Measurements from ENCODE around the gene TMPRSS11E.

The TMPRSS11E gene

DNA sequence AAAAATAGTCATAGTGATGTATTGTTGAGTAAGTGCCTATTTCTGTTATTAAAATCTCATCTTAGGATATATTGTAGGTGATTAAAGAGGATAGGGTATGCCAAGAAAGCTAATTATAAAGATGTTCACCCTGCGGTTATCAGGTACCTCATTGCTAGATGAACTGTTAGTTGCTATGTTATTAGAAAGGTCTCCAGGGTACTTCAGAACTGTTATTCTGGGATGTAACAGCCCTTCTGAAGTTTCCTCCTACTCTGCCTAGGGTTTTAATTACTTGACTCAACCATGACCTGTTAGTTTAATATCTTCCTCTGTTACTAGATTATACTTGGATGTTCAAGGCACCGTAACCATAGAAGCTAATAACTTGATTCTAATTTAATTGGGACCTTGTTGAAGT lies 15.4 kb downstream of the TMPRSS11E start:
- TF ChIP-seq, protein P1, sequence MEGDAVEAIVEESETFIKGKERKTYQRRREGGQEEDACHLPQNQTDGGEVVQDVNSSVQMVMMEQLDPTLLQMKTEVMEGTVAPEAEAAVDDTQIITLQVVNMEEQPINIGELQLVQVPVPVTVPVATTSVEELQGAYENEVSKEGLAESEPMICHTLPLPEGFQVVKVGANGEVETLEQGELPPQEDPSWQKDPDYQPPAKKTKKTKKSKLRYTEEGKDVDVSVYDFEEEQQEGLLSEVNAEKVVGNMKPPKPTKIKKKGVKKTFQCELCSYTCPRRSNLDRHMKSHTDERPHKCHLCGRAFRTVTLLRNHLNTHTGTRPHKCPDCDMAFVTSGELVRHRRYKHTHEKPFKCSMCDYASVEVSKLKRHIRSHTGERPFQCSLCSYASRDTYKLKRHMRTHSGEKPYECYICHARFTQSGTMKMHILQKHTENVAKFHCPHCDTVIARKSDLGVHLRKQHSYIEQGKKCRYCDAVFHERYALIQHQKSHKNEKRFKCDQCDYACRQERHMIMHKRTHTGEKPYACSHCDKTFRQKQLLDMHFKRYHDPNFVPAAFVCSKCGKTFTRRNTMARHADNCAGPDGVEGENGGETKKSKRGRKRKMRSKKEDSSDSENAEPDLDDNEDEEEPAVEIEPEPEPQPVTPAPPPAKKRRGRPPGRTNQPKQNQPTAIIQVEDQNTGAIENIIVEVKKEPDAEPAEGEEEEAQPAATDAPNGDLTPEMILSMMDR (IDR thresholded peaks at IDR 0.05; ENCODE audit: borderline replicate concordance, insufficient read depth, low read depth, low read length), result no peak

DNA sequence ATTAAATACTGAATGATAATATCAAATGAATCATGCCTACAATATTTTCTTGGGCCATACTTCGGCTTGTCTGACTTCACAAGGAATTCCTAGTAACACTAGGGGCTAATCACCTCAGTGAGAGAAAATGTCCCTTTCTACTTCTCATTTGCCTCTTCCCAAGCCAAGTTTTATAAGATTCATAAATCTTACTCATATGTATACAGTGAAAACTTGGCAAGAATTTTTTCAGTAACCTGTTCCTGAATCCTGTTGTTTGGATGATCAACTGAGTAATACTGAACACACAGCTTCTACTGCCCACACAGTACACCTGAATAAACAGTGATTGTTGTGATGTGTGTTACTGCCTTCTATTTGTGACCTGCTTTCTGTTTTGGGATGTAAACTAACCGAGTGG lies 16.5 kb downstream of the TMPRSS11E start:
- TF ChIP-seq, protein P1 (IDR thresholded peaks at IDR 0.05; ENCODE audit: borderline replicate concordance, insufficient read depth, low read depth, low read length), result no peak
- no peak overlapping the region for H3K4me3 ChIP-seq (ENCODE audit: low read depth, low read length)

More for the DNA sequence above, 15.4 kb downstream of the TMPRSS11E start:
- H3K4me3 ChIP-seq (ENCODE audit: low read depth, low read length), result no peak overlapping the region

DNA sequence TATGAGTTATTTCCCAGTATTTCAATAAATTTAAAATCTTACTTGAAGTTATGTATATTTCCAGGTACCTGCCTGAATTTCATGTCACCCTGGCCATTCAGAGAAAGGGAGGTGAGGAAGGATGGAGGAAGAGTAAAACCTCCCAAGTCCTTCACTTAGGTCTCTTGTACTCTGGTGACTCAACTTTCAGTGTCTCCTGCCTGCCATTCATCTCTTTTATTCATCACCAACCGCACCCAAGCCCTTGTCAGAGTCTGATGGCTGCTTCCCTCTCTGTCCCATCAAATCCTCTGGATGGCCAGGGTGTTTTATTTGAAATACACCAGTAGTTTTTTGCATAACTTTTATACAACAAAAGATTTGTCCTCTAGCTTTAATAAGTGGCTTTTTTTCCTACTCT lies 17.8 kb downstream of the TMPRSS11E start:
- TF ChIP-seq, protein P1 (IDR thresholded peaks at IDR 0.05; ENCODE audit: borderline replicate concordance, insufficient read depth, low read depth, low read length), result no peak
- H3K4me3 ChIP-seq (ENCODE audit: low read depth, low read length), result no peak overlapping the region

DNA sequence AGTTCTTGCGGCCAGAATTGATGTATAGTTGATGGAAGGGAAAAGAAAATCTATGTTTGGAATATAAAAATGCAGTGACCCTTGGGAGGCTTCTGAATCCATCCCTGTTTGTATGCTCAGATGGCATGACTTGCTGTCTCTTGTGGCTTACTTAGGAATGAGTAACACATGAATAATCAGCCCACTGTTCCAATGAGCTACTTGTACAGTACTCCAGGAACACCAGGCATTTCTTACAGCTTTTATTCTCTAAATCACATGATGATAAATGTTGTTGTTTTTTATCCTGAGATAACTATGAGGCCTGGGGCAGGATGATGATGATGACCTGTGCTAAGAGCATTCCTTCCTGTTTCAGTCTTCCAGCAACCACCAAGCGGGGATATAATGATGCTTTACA lies 18.9 kb downstream of the TMPRSS11E start:
- no peak overlapping the region for H3K4me3 ChIP-seq (ENCODE audit: low read depth, low read length)
- TF ChIP-seq, protein P1 (IDR thresholded peaks at IDR 0.05; ENCODE audit: borderline replicate concordance, insufficient read depth, low read depth, low read length), result no peak

DNA sequence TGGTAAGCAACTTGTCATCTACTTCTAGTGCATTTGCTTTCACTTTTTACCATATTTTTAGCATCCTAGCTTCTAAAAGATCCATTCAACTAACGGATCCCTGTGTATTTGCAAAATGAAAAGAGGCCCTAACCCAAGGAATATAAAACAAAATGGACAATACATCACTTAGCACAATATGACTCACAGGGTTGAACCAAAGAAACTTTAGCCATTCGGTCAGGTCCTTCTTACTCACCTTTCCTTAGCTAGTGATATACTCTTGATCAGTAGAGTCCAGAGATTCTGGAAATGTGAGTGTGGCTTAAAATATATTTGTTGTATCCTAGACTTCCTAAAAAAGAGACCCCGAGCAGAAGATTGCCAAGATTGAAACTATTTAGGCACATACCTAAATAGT lies 19.5 kb downstream of the TMPRSS11E start:
- TF ChIP-seq, protein P1 (IDR thresholded peaks at IDR 0.05; ENCODE audit: borderline replicate concordance, insufficient read depth, low read depth, low read length), result no peak
- no peak overlapping the region for H3K4me3 ChIP-seq (ENCODE audit: low read depth, low read length)

DNA sequence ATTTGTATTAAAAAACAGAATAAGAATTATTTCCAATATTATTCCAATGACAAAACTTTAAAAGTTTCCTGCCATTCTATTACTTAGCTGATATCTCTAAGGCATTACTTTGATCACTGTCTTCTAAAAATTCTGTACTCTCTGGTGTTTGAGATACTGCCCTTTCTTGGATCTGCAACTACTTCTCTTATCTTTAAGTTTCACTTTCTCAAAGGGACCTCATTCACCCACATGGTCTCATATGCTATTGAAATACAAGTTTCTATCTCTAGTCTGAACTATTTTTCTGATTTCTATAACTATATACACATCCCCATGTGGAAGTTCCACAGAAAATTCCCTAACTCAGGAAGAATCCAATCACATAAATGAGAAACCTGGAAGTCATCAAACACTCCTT lies 22.2 kb downstream of the TMPRSS11E start:
- H3K4me3 ChIP-seq (ENCODE audit: low read depth, low read length), result no peak overlapping the region
- TF ChIP-seq, protein P1 (IDR thresholded peaks at IDR 0.05; ENCODE audit: borderline replicate concordance, insufficient read depth, low read depth, low read length), result no peak

DNA sequence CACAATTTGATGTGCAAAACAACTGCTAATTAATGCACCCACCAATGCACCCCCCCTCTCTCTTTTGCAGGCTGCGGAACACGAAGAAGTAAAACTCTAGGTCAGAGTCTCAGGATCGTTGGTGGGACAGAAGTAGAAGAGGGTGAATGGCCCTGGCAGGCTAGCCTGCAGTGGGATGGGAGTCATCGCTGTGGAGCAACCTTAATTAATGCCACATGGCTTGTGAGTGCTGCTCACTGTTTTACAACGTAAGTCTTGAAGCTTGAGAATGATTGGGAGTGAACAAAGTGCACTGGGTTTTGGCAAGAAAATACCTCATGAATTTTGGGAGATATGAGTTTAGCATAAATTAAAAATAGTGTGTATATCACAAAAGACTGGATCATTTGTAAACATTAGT lies 28.9 kb downstream of the TMPRSS11E start:
- no peak overlapping the region for H3K4me3 ChIP-seq (ENCODE audit: low read depth, low read length)
- TF ChIP-seq, protein P1 (IDR thresholded peaks at IDR 0.05; ENCODE audit: borderline replicate concordance, insufficient read depth, low read depth, low read length), result no peak
